CD4-positive, alpha-beta T cell treated with Interferon alpha-2 for 1 hour (primary cell): Measurements from ENCODE around the gene LY6G5C.
A peak's percentile ranks its signal among the peaks of the same experiment; 100 is the strongest.

Experiments used
- DNase-seq, 2 donors: peaks; one replicate each; pipeline ENCODE4 v3.0.0-alpha.2; 2020 to 2022

The LY6G5C gene, protein sequence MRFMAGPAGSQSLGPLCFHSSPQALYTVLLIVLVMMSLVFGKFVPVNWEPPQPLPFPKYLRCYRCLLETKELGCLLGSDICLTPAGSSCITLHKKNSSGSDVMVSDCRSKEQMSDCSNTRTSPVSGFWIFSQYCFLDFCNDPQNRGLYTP

GRCh38 chr6:31680226-31681134 lies at the start of gene LY6G5C:
Gene LY6G5C (minus strand): TSS chr6:31681067. CDS start chr6:31680373, 694 bp downstream.
- peak; percentile 77 to 80 for DNase-seq

DNA sequence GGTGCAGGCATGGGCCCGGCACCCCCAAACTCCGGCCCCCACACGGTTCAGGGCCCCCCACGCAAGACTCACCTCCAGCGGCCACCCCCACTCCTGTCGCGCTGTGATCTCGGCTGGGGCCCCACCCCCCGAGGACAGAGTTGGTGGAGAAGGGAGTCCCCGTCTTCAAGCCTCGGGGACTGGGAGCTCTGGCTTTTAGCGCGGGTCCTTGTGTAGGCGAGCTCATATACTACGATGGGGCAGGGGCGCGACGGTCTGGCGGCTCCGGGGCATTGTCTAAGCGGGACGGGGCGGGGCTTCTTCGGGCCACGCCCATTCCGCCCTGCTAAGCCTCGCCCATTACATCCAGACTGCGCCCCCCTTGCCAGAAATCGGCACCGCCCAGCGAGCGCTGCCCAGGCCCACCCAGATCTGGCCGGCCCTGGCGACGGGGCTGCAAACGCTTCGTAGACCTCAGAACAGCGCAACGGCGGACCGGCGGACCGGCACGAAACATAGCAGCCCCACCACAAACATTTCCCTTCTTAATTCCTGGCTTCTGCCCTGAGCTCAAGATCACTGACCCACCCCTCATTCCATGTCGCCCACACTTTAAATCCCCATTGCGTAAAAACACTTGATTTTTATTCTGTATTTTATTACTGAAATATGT lies 49.2 kb upstream of the LY6G5C start:
- DNase-seq = peak; percentile 74 to 80

GRCh38 chr6:31729515-31729978 lies 48.7 kb upstream of the LY6G5C start:
- DNase-seq = peak; percentile 82 to 85

DNA sequence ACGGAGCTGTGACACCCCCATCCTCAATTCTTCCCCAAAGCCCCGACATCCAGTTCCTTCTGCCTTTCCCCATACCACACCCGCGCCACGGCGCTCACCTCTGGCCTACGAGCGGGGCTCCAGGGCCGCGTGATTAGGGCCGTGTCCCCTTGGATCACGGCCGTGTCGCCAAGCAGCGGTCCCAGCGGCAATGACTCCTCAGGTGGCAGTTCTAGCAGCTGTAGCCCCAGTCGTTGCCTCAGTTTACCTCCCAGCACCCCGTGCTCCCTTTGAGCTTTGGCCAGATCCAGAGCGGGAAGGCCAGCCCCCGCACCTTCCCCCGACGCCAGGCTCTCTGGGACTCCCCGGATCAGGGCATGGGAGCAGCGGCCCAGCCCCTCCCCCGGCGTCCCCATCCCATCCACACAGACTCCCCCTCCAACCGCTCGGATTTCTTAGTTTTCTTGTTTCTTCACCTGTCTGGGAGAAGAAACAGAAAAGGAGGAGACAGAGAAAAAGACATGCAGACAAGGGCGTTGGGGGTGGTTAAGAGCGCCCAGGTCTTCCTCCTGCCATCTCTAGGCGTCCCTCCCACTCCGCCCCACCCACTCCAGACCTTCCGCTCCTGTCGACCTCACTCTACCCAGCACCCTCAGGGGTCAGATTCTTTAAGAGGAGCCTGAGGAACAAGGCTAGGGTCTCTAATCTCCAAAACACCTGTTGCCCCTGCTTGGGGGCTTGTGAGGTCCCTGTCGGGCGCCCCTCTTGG lies 48.1 kb upstream of the LY6G5C start, which contains the start of gene DDAH2:
DDAH2 (minus strand) TSS at position 533 of the 748 bp plus-strand sequence; CDS start at position 395, 138 bp downstream.
- DNase-seq = no peak

DNA sequence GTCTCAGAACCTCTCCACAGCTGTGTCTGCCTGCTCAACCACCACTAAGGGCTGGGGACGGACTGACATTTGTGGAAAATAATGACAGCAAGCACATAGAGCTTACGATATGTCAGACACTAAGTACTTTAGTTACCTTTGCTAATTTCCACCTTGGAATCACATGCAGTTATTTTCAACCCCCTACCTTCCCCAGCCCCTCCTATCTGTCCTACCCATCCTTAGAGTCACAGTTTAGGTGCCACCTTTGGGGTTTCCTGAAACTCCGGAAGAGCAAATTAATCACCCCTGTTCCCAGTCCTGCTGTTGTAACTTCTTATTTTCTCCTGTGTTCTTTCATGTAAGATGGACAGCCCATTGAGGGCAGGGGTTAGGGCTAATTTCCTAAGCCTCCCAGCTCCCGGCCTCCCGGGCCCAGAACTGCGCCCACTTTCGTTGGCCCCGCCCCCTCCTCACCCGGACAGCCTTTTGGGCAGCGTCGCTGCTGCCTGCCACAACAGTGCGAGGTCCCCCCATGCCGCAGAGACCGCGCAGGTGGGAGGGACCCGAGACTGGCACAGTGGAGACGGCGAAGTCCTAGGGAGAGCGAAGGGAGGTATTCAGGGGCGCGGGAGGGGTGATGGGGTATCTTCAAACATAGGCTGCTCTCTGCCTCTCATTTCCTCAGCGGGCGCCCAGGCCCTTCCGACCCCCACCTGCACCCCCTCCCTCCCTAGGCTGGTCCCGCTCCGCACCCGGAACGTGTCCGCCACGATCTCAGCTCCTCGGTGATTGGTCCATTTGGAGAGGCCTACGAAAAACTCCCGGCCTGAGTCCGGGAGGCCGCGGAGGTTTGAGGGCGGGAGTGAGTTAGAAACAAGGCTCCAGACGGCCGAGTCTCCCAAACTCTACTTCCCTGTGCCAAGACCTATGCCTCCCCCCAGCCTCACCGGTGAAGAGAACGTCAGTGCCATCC lies 47.1 kb upstream of the LY6G5C start:
- DNase-seq = no peak

GRCh38 chr6:31727034-31727716 lies 46.3 kb upstream of the LY6G5C start:
- DNase-seq = peak; percentile 30 to 74

GRCh38 chr6:31725502-31726350 lies 44.9 kb upstream of the LY6G5C start:
- DNase-seq = no peak

DNA sequence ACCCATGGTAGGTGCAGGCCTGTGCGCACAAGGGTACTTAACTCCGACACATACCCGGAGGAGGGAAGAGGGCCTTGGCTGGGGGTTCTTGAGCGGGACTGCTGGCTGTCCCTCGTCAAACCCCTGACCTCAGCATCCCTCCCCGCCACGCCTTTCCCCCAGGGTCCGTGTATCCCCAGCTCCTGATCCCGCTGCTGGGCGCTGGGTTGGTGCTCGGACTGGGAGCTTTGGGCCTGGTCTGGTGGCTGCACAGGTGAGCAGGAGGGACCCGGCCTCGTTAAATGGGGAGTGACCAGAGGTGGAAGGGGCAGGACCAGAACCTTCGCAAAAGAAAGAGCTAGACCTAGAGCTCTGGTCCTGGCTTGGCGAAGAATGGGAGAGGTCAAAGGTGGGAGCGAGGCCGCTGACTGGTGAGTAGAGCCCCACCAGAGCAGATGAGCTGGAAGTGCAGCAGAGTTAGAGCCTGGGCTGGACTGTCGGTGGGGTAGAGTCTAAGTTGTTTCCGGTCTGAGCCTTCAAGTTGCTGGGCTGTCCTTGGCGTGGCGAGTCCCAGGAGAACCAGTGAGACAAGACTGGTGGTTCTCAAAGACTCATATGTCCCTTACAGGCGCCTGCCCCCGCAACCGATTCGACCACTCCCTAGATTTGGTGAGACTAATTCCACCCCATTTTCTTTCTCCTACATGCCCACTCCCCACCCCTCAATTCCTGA lies 43.3 kb upstream of the LY6G5C start:
- no peak for DNase-seq

- DNase-seq = no peak
Measured at GRCh38 chr6:31723245-31723979, 42.5 kb upstream of the LY6G5C start, which contains the start of gene MPIG6B. Gene MPIG6B (plus strand): TSS chr6:31723373. CDS start chr6:31723384, 11 bp downstream.

DNA sequence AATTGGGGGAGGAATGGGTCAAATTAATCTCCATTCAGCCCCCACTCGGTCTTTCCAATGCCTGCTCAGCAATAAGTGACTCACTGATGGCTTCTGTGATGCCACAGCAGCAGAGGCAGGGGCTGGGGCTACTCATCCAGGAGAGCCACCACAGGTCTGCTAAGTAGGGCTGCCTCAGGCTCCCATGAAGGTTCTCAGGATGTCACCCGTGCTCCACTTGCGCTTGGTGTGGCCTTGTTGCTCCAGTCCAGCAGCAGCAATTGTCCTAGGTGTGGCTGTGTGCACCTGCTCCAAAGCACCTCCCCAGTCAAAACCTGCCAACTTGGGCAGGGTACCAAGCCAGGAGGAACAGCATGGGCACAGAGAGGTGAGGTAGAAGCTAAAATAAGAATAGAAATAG lies 41.3 kb upstream of the LY6G5C start:
- no peak for DNase-seq

- no peak for DNase-seq
Measured at GRCh38 chr6:31721351-31722020, 40.6 kb upstream of the LY6G5C start, which contains the start of gene LY6G6C. Gene LY6G6C (minus strand): TSS chr6:31721746. CDS start chr6:31721679, 67 bp downstream.

DNA sequence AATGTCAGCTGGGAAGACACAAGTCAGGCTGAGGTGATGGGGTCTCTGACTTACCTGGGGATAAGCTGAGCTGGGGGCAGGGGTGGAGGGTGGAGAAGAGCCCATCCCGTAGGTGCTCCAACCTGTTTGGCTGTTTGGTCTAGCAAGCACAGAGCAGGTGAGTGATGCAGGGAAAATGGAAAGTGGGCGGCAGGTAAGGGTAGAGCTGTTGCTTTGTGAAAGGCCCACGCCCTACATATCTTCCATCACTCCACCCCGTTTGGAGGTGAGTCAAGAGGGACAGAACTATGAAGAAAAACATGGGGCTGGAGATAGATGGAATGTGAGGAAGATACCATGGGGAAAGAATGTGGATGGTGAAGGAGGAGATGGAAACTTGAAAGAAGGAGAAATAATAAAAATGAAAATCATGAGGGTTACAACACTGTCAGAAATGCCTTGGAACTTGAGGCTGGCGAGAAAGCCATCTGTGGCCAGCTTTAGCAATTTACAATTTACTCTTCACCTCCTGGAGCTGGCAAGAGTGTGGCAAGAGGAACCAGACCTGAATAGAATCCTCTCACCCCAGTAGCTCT lies 39.4 kb upstream of the LY6G5C start:
- no peak for DNase-seq

GRCh38 chr6:31719001-31719400 lies 38.1 kb upstream of the LY6G5C start:
- no peak for DNase-seq

- no peak for DNase-seq
Measured at GRCh38 chr6:31718265-31718664, 37.4 kb upstream of the LY6G5C start.

GRCh38 chr6:31717499-31718222 lies 36.8 kb upstream of the LY6G5C start:
- no peak for DNase-seq
